H1 (cell line): Measurements from ENCODE around the gene ZBTB40. TPM values are rescaled to one million over a fixed set of nuclear protein-coding genes. Genes with fewer than 3 reads are reported as not detected.

Experiments used
- CHD2 ChIP-seq: IDR thresholded peaks from 2 replicates; pipeline ENCODE4 v1.6.1; 2012; ENCODE audit warnings: low read length, improper control_type of control experiment
- RBBP5 ChIP-seq: IDR thresholded peaks from 2 replicates; pipeline ENCODE4 v1.7.1; 2012; ENCODE audit warnings: low read depth, mild to moderate bottlenecking, inconsistent platforms, low read length, moderate library complexity, borderline replicate concordance
- SAP30 ChIP-seq: fragments of 300-600 bp; sonication (generic); IDR thresholded peaks from 2 replicates; pipeline ENCODE4 v1.7.1; 2012; ENCODE audit warnings: low read length, moderate library complexity, mild to moderate bottlenecking, inconsistent platforms; ENCODE audit not compliant: insufficient read depth, insufficient replicate concordance
- SUZ12 ChIP-seq: fragments of 200-600 bp; sonication (generic); IDR thresholded peaks from 2 replicates; pipeline ENCODE4 v1.6.1; 2012; ENCODE audit warnings: mild to moderate bottlenecking, inconsistent platforms, low read length, moderate library complexity, mixed read lengths
- polyA plus RNA-seq, 7 experiments: library from polyadenylated mRNA; depleted of rRNA in 3 of 7; stranded (reverse) in 5 of 7; unstranded in 2 of 7; fragments of >200 nt in 5 of 7; fragments of 200-250 nt in 2 of 7; gene quantifications; 1 replicate in 5 of 7; 2 replicates in 1 of 7; 4 replicates in 1 of 7; pipeline versions ENCODE4 v1.2.1 to v1.2.3, GENCODE V29; 2011 to 2013; ENCODE audit warnings: missing spikeins in 2 of 7, mixed read lengths in 2 of 7
- total RNA-seq: library from RNA; stranded (reverse); fragmentation: NEBNext Ultra II Directional; extraction: Animal tissue kit (Norgen Biotek cat#: 25700); gene quantifications from 2 replicates; pipeline ENCODE4 v1.2.1, GENCODE V29; 2021

Gene ZBTB40
- total and polyA plus RNA-seq, 2 of the 8 experiments (the other 6 are each of a cell fraction or from before 2014, with no cell fraction given), result 3.1 to 19.3 TPM

DNA sequence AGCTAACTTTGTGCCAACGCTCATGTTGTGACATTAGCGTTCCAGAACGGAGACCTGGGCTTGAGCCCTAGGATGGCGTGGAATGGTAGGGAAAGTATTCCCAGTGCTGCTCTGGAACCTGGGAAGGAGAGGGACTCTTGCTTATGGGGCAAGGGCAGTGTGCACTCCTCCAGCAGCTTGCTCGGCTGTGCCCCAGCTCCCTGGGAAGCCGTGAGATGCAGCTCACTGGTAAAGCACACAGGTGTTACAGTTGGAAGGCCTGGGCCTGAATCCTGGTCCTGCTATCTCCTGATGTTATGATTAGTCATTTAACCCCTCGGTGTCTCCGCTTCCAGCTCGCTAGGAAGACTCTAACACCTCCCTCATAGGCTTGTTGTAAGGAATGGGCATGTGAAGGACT lies 69.2 kb downstream of the ZBTB40 start (continued):
- TF ChIP-seq CHD2 (no peak), SUZ12 (no peak), SAP30 (no peak), RBBP5 (no peak)
